Stimulated activated CD4-positive, alpha-beta T cell treated with anti-CD3 and anti-CD28 coated beads, Interleukin-4, amount 100 ng/mL, for 24 hours (primary cell): ENCODE data around the gene ANKRD50.

Experiments used
- DNase-seq: peaks from one replicate; pipeline ENCODE4 v3.0.0-alpha.2; 2020

ANKRD50 gene

GRCh38 chr4:124712372-124713184 lies at the start of gene ANKRD50:
Gene ANKRD50, minus strand, starts transcription at chr4:124712732. Its CDS starts 2,221 bp downstream, at chr4:124710511.
- peak; percentile 43 for DNase-seq

- no peak for DNase-seq
Measured at GRCh38 chr4:124757126-124757525, 44.6 kb upstream of the ANKRD50 start.

- DNase-seq, result no peak
Measured at GRCh38 chr4:124754681-124755080, 42.1 kb upstream of the ANKRD50 start.

- DNase-seq, result no peak
Measured at GRCh38 chr4:124753941-124754581, 41.5 kb upstream of the ANKRD50 start.

- DNase-seq, result no peak
Measured at GRCh38 chr4:124749421-124749820, 36.9 kb upstream of the ANKRD50 start.

- DNase-seq, result no peak
Measured at GRCh38 chr4:124748965-124749364, 36.4 kb upstream of the ANKRD50 start.

GRCh38 chr4:124745985-124746801 lies 33.7 kb upstream of the ANKRD50 start:
- DNase-seq, result no peak

- DNase-seq, result no peak
Measured at GRCh38 chr4:124743711-124744110, 31.2 kb upstream of the ANKRD50 start.

- no peak for DNase-seq
Measured at GRCh38 chr4:124740501-124740900, 28.0 kb upstream of the ANKRD50 start.

GRCh38 chr4:124738994-124739393 lies 26.5 kb upstream of the ANKRD50 start:
- no peak for DNase-seq

GRCh38 chr4:124737619-124738018 lies 25.1 kb upstream of the ANKRD50 start:
- DNase-seq, result no peak

- no peak for DNase-seq
Measured at GRCh38 chr4:124736526-124736925, 24.0 kb upstream of the ANKRD50 start.

GRCh38 chr4:124727331-124727890 lies 14.9 kb upstream of the ANKRD50 start:
- no peak for DNase-seq

- no peak for DNase-seq
Measured at GRCh38 chr4:124726269-124726668, 13.7 kb upstream of the ANKRD50 start.

- DNase-seq, result no peak
Measured at GRCh38 chr4:124722071-124722470, 9.5 kb upstream of the ANKRD50 start.

- no peak for DNase-seq
Measured at GRCh38 chr4:124717101-124717500, 4.6 kb upstream of the ANKRD50 start.

GRCh38 chr4:124713185-124713592 lies 657 bp upstream of the ANKRD50 start:
- no peak for DNase-seq

- DNase-seq, result no peak
Measured at GRCh38 chr4:124711471-124712371, 811 bp downstream of the ANKRD50 start.

- no peak for DNase-seq
Measured at GRCh38 chr4:124710911-124711310, 1.6 kb downstream of the ANKRD50 start.

GRCh38 chr4:124710015-124710741 lies 2.4 kb downstream of the ANKRD50 start:
- no peak for DNase-seq
